Measurements from ENCODE around the gene CST8. TPM values are rescaled to one million over a fixed set of nuclear protein-coding genes. Genes with fewer than 3 reads are reported as not detected.

The CST8 gene
- total and polyA plus RNA-seq, 8 donors = not detected

- TF ChIP-seq EP300 (IDR thresholded peaks at IDR 0.05) (no peak), POLR2A (IDR thresholded peaks at IDR 0.05) (no peak), CTCF (IDR thresholded peaks at IDR 0.05) (no peak), POLR2AphosphoS5 (IDR thresholded peaks at IDR 0.05) (no peak)
- intact Hi-C loops (cut with DNase I; ENCODE audit: low total_unique reads) = no loop called here
- no peaks in the 10 kb centered on the region for H3K9me3 ChIP-seq
- H3K4me1 ChIP-seq = no peaks in the 10 kb centered on the region
- H3K27ac ChIP-seq = no peak overlapping the region
- H3K27me3 ChIP-seq = peaks cover 0 to 8% (median 0%) of the 10 kb centered on the region in 3 donors
- H3K36me3 ChIP-seq = no peaks in the 10 kb centered on the region
- no peak for DNase-seq
- no peak overlapping the region for H3K4me3 ChIP-seq
Observed at GRCh38 chr20:23513164-23513563, 22.2 kb downstream of the CST8 start.

- no peaks in the 10 kb centered on the region for H3K4me1 ChIP-seq
- DNase-seq = no peak
- H3K4me3 ChIP-seq = no peak overlapping the region
- no peak overlapping the region for H3K27ac ChIP-seq
- TF ChIP-seq EP300 (IDR thresholded peaks at IDR 0.05) (no peak), CTCF (IDR thresholded peaks at IDR 0.05) (no peak), POLR2AphosphoS5 (IDR thresholded peaks at IDR 0.05) (no peak), POLR2A (IDR thresholded peaks at IDR 0.05) (no peak)
- H3K36me3 ChIP-seq = no peaks in the 10 kb centered on the region
- intact Hi-C loops (cut with DNase I; ENCODE audit: low total_unique reads) = no loop called here
- WGBS, 5 donors = 36 to 59% (median 56%) methylated on average over 1 of the region's 1 CpG
- peaks cover 0 to 10% (median 0%) of the 10 kb centered on the region in 3 donors for H3K27me3 ChIP-seq
- H3K9me3 ChIP-seq = no peaks in the 10 kb centered on the region
Observed at GRCh38 chr20:23514848-23515247, 23.9 kb downstream of the CST8 start.

- no peaks in the 10 kb centered on the region for H3K9me3 ChIP-seq
- WGBS, 5 donors = 66 to 77% (median 74%) methylated on average over 5 of the region's 5 CpGs
- H3K4me3 ChIP-seq = no peak overlapping the region
- H3K27ac ChIP-seq = no peak overlapping the region
- DNase-seq = no peak
- TF ChIP-seq POLR2AphosphoS5 (IDR thresholded peaks at IDR 0.05) = no peak
- H3K27me3 ChIP-seq = peaks cover 0 to 10% (median 0%) of the 10 kb centered on the region in 3 donors
- intact Hi-C loops (cut with DNase I; ENCODE audit: low total_unique reads) = no loop called here
- H3K36me3 ChIP-seq = no peaks in the 10 kb centered on the region
- no peaks in the 10 kb centered on the region for H3K4me1 ChIP-seq
Observed at GRCh38 chr20:23515250-23515939, 24.5 kb downstream of the CST8 start.

GRCh38 chr20:23517719-23518118 is 26.8 kb downstream of the CST8 start:
- no peaks in the 10 kb centered on the region for H3K9me3 ChIP-seq
- H3K4me3 ChIP-seq = no peak overlapping the region
- H3K27ac ChIP-seq = no peak overlapping the region
- no peak for DNase-seq
- TF ChIP-seq POLR2AphosphoS5 (IDR thresholded peaks at IDR 0.05) (no peak), EP300 (IDR thresholded peaks at IDR 0.05) (no peak), POLR2A (IDR thresholded peaks at IDR 0.05) (no peak), CTCF (IDR thresholded peaks at IDR 0.05) (no peak)
- no peaks in the 10 kb centered on the region for H3K36me3 ChIP-seq
- intact Hi-C loops (cut with DNase I; ENCODE audit: low total_unique reads) = no loop called here
- H3K4me1 ChIP-seq = no peaks in the 10 kb centered on the region
- WGBS, 5 donors = 83 to 87% (median 84%) methylated on average over 3 to 4 of the region's 4 CpGs
- peaks cover 0 to 10% (median 0%) of the 10 kb centered on the region in 3 donors for H3K27me3 ChIP-seq

- no peak for DNase-seq
- no peak overlapping the region for H3K27ac ChIP-seq
- intact Hi-C loops (cut with DNase I; ENCODE audit: low total_unique reads) = no loop called here
- TF ChIP-seq CTCF (IDR thresholded peaks at IDR 0.05) (no peak), EP300 (IDR thresholded peaks at IDR 0.05) (no peak), POLR2AphosphoS5 (IDR thresholded peaks at IDR 0.05) (no peak), POLR2A (IDR thresholded peaks at IDR 0.05) (no peak)
- H3K4me3 ChIP-seq = no peak overlapping the region
- whole genome bisulfite sequencing, 5 donors = 74 to 85% (median 76%) methylated on average over 4 to 6 of the region's 6 CpGs
- no peaks in the 10 kb centered on the region for H3K36me3 ChIP-seq
- H3K9me3 ChIP-seq = no peaks in the 10 kb centered on the region
- H3K27me3 ChIP-seq = peaks cover 0 to 10% (median 0%) of the 10 kb centered on the region in 3 donors
- no peaks in the 10 kb centered on the region for H3K4me1 ChIP-seq
Observed at GRCh38 chr20:23519556-23519955, 28.6 kb downstream of the CST8 start.
